Left colon (tissue), 2 donors: ENCODE data around the gene APLP1. TPM values are rescaled to one million over a fixed set of nuclear protein-coding genes. Genes with fewer than 3 reads are reported as not detected.
"Not testable (repeated sequence)": the region's sequence is repeated elsewhere in the genome, so short reads cannot be mapped to it uniquely, and the experiment has no call there.

Experiments used
- ATAC-seq: fragments of 200-7000 bp; cut with Tn5 transposase; one replicate; pipeline ENCODE4 v1.9.1; 2020; ENCODE audit warnings: mild to moderate bottlenecking, moderate library complexity
- DNase-seq, 2 donors: peaks; one replicate each; pipeline ENCODE4 v3.0.0-alpha.2; 2020
- intact Hi-C, 2 donors: fragments of 100-400 bp; cut with DNase I in 1 of 2; cut with micrococcal nuclease in 1 of 2; formaldehyde crosslinking; loops; one replicate each; pipeline versions ENCODE4 v1.11.2 to v1.14.0; 2022; cut with DNase I, micrococcal nuclease
- total RNA-seq, 2 donors: library from RNA; stranded (reverse); fragmentation: NEBNext Ultra II Directional; extraction: Animal tissue kit (Norgen Biotek cat#: 25700); gene quantifications; one replicate each; pipeline ENCODE4 v1.2.1, GENCODE V29; 2021
- donor health status: DM: no; HTN: no; CAD: no.
- donor health status: DM: yes; HTN: yes; CAD: no.

The APLP1 gene
- total RNA-seq, 2 donors from 2014 or later, result 1.8 to 4.7 TPM

DNA sequence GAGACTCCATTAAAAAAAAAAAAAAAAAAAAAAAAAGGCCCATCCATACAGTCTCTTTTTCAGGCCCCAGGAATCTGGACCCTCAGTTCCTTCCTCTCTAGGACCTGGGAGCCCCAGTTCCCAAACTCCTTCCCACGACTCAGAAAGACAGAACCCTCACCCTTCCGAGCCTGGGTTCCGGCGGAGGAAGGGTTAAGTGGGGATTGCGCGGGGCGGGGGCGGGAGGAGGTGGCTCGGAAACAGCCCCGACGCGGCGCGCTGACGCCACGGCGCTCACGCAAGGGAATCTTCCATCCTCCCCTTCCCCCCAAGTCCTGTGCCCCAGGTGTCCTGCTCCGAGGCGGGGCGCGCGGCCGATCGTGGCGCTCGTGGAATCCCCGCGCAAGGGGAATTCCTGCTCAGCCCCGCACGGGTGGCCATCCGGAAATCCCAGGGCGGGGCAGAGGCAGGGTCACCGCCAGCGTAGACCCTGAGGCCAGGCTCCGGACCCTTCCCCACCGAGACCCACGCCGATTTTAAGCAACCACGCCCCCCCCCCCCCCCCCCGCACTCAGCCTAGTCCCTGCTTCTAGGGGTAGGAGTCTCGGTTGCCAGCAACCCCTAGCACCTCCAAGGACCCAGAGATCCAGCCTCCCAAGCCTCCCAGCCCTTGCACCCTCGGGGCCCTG, 31.3 kb downstream of the APLP1 start:
- ATAC-seq (peak; percentile 92), DNase-seq (peak; percentile 87 to 91)
- intact Hi-C loops, result loop anchor here in 1 of 2 donors (2.0 kb wide), 1 partner anchor 31 kb away; no protein-coding TSS in a partner anchor

DNA sequence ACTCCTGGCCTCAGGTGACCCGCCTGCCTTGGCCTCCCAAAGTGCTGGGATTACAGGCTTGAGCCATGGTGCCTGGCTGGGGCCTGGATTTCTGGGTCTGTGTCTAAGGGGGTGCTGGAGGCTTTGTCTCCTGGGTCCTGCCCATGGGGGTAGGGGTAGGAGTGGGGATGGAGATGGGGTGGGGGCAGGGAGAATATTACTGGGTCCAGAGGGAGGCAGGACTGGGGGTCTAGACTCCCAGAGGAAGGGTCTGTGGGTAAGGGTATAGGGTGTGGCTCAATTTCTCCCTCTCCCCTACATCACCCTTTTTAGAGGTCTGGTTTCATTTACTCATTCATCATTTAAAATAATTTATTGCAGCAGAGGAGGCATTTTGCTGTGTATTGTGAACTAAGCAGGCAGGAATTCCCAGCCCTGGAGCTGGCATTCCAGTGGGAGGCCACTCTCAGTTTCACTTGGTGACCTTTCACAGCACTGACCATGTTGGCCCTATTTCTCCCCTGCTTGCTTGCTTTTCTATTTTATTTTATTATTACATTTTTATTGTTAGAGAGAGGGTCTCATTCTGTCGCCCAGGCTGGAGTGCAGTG, 32.8 kb downstream of the APLP1 start:
- DNase-seq, result no peak
- no peak for ATAC-seq
- intact Hi-C loops, result no loop called here

DNA sequence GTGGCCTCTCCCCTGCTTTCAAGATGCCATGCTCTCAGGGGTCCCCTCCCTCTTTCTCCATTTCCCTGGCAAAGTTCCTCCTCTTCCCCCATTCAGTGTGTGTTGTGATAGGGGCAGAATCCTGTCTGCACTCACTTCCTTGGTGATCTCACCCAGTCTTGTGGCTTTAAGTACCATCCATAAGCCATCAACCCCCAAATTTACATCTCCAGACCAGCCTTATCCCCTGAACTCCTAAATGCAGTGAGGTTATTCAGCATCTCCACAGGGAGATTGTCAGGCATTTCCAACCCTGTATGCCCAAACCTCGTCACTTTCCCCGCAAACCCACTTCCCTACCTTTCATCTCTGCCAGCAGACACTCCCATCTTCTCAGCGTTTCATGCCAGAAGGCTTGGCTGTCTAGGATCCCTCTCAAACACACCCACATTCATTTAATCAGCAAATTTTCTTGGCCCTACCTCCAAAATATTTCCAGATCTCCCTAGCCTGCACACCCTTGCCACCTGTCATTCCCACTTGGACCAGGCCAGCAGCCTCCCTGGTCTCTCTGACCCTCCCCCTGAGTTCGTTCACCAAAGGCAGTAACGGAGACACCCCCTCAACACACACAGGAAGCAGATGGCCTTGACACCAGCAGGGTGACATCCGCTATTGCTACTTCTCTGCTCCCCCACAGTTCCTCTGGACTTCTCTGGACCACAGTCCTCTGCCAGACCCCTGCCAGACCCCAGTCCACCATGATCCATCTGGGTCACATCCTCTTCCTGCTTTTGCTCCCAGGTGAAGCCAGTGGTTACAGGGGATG, 33.7 kb downstream of the APLP1 start, which contains the start of gene HCST:
HCST (plus strand) TSS at position 676 of the 808 bp plus-strand sequence; CDS start at position 741, 65 bp downstream.
- peak in 1 of 2 donors; percentile 36 for DNase-seq
- no peak for ATAC-seq
- intact Hi-C loops, result no loop called here

DNA sequence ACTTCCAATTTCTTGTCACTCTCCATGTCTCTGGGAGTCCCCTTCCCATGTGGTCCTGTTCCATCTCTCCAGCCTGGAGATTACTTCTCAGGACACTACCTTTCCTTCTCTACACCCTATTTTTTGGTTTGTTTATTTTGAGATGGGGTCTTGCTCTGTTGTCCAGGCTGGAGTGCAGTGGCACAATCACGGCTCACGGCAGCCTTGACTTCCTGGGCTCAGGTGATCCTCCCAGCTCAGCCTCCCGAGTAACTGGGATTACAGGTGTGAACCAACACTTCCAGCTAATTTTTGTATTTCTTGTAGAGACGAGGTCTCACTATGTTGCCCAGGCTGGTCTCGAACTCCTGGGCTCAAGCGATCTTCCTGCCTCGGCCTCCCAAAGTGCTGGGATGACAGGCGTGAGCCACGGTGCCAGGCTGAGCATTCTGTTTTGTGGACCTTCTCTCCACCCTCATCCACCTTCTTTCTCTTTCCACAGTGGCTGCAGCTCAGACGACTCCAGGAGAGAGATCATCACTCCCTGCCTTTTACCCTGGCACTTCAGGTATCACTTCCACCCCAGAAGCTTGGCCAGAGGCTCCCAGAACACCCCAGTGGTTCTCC, 34.6 kb downstream of the APLP1 start:
- intact Hi-C loops, result no loop called here
- ATAC-seq (no peak), DNase-seq (no peak)

DNA sequence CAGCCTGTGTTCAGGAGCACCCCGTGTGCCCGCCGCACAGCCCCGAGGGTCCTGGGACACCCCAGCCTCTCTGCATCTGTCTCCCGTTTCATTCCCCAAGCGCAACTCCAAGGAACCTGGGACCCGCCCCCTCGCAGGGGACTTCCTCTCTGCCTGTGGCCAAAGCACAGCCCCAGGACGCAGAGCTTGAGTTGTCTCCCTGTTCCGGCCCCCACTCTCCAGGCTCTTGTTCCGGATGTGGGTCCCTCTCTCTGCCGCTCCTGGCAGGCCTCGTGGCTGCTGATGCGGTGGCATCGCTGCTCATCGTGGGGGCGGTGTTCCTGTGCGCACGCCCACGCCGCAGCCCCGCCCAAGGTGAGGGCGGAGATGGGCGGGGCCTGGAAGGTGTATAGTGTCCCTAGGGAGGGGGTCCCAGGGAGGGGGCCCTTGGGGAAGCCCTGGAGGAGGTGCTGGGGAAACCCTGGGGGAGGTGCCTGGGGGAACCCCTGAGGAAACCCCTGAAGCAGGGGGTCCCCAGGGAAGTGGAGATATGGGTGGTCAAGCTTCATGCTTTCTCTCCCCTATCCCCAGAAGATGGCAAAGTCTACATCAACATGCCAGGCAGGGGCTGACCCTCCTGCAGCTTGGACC, 35.3 kb downstream of the APLP1 start:
- intact Hi-C loops, result no loop called here
- peak; percentile 81 to 85 for DNase-seq
- peak; percentile 12 for ATAC-seq

DNA sequence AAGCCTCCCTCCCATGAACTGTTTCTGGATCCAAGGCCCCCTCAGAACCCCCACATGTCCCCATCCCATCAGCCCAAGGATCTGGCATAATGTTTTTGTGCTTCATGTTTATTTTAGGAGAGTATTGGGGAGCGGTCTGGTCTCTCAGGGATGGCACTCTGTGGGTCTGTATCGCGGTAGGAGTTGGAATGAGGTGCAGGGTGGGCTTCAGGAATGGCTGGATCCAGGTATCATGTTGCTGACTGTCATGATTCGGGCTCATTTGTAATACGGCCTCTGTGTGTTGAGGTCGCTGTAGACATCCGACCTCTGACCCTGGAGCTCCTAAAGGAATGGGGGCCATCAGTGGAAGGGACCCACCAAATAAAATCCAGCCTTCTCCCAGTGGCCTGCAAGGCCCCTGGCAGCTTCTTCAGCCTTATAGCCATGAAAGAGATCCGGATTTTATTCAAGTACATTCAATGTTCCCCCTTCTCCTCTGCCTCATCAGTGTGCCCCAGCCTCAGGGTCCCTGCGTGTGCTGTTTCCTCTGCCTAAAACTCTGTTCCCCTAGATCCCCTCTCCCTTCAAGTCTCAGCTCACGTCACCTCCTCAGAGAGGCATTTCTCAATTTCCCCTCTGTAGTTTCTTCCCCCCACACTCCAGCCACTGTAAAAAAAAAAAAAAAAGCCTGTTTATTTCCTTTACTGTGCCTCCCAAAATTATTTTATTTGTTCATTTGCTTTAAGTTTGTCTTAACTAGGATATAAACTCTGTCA, 36.1 kb downstream of the APLP1 start:
- intact Hi-C loops, result no loop called here

DNA sequence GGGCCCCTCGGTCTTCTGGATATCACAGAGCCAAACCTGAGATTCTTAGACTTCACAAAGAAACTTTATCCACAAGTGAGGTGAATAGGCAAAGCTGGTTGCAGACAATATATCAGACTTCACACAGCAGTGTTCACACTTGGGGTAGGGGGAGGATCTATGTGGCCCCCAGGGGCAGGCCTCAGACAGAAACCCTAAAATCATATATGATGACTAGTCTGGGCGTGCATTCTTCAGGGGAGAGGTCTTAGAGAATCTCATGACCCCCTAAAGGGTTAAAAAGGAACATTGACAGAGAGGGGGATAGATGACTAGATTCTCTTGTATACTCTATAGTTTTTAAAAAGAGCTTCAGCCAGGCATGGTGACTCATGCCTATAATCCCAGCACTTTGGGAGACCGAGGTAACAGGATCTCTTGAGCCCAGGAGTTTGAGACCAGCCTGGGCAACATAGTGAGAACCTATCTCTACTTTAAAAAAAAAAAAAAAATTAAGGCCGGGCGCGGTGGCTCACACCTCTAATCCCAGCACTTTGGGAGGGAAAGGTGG, 36.9 kb downstream of the APLP1 start:
- DNase-seq (no peak), ATAC-seq (no peak)
- intact Hi-C loops, result no loop called here

More for the DNA sequence above, 36.1 kb downstream of the APLP1 start:
- DNase-seq, result no peak
- no peak for ATAC-seq

DNA sequence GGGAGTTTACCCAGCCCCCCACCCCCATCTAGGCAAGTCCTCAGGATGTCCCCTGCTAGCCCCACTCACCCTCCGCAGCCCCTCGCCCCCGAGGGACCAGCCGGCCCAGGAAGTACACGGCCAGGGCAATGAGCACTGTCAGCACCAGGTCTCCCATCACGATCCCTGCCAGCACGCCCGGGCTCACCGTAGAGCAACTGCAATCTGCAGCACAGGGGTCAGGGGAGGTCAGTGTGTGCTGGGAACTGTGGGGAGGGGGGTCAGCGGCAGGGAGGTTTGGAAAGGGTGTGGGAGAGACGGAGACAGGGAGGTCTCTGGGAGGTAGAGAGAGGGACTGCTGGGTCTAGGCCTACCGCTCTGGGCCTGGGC, 39.0 kb downstream of the APLP1 start:
- no peak for DNase-seq
- no peak for ATAC-seq
- intact Hi-C loops, result no loop called here

DNA sequence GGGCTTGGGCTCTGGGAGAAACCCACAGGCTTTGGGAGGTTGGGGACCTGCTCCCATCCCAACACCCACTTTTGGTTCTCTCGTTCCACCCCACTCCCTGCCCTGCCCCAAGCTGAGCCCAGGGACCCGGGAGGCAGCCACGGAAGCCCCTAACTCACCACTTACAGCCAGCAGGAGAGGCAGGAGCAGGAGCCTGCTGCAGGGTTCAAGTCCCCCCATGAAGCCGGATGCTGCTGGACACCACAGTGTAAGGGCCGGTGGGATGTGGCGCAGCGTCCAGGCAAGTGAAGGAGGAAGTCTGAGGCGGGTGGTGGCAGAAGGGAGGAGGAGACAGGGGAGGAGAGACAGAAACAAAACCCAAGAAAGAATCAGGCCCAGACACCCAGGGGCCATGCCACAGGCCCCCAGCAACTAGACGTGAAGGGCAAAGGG, 39.7 kb downstream of the APLP1 start, which contains the start of gene TYROBP:
TYROBP (minus strand) TSS at position 286 of the 432 bp plus-strand sequence; CDS start at position 219, 67 bp downstream.
- DNase-seq (peak; percentile 40 to 42), ATAC-seq (no peak)
- intact Hi-C loops, result no loop called here

DNA sequence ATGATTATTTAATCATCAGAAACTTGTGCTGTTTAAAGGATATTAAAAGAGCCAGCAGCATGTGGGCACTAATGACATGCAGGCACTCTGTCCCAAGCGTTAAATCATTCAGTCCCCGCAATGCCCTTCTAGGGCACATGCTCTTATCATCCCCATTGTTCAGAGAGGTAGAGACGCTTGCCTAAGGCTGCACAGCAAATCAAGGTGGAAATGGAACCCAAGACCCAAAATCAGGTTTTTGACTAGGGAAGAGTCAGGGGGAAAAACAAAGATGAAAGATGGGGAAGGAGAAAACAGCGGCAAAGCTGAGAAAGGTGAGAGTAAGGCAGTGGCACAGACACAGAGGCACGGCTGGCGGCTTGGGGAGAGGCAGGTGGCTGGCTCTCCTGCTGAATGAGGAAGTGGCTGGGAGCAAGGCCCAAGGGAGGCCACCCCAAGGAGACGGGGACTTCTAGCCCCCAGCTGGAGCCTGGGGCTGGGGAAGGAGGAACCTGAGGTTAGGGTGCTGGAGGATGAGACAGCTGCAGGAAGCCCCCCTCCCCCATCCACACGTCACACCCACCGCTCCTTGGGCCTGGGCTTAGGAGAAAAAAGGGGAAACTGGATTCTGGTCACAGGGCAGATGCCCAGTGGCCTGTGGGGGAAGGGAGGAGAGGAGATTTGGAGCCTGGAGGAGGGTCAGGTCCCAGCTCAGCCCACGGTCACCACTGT, 40.8 kb downstream of the APLP1 start:
- DNase-seq (peak; percentile 70 to 73), ATAC-seq (peak; percentile 48)
- intact Hi-C loops, result no loop called here

DNA sequence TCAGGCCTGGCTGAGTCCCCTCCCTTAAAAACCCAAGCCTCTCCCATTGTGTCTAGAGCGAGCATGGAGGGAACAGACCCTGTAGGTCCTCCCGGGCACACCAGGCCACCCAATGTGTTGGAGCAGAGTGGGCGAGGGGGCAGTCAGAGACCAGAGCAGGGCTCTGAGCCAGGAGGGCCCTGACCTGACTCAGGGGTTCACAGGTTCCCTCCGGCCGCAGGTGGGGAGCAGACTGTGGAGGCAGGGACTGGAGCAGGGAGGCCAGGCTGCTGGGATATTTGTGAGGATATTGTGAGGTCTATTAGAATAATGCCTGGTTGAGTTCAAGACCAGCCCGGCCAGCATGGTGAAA, 41.3 kb downstream of the APLP1 start:
- ATAC-seq, result no peak
- intact Hi-C loops, result no loop called here
- no peak for DNase-seq

DNA sequence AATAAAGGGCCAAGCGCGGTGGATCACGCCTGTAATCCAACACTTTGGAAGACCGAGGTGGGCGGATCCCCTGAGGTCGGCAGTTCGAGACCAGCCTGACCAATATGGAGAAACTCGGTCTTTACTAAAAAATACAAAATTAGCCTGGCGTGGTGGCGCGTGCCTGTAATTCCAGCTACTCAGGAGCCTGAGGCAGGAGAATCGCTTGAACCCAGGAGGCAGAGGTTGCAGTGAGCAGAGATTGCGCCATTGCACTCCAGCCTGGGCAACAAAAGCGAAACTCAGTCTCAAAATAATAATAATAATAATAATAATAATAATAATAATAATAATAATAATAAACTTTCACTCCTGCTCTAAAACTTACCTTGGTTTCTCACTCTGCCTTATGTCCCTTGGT, 42.0 kb downstream of the APLP1 start:
- intact Hi-C loops, DNase-seq, ATAC-seq: not testable (repeated sequence)

DNA sequence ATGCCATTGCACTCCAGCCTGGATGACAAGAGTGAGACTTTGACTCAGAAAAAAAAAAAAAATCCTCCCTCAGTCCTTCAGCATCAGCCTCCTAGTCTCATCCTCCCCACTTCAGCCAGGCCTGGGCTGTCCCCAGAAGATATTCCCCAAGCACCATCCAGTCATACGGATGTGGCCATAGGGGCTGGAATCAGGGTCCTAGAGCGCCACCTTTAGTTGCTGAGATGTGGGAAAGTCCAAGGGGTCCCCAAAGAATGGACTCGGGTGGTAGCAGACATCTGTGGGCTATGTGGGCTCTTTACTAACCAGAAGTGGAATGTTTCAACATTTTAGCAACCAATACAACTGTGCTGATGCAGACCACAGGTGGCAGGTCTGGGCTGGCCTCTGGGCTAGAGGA, 42.8 kb downstream of the APLP1 start:
- DNase-seq (no peak), ATAC-seq (no peak)
- intact Hi-C loops, result no loop called here

DNA sequence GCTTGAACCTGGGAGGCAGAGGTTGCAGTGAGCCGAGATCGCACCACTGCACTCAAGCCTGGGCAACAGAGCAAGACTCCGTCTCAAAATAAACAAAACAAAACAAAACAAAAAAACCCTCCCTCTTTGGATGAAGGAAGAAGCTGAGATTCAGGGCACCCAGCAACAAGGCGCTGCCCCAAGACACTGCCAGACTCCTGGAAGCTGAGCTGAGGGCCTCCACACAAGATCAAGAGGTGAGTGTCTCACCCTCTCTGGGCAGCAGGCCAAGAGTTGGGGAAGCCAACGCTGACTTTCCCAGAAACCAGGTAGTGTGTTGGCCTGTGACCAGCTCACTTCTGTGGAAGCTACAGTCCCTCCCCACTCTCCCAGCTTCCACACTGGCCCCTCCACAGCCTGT, 43.4 kb downstream of the APLP1 start:
- ATAC-seq (no peak), DNase-seq (no peak)
- intact Hi-C loops, result no loop called here

DNA sequence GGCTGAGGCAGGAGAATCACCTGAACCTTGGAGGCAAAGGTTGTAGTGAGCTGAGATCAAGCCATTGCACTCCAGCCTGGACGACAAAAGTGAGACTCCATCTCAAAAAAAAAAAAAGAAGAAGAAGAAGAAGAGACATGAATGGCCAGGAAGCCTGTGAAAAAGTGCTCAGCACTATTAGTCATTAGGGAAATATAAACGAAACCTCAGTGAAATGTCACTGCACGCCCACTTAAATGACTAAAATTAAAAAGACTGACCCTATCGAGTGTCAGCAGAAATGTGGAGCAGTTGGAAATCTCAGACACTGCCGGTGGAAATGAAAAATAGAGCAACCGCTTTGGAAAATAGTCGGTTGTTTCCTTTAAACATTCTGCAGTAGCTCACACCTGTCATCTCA, 45.2 kb downstream of the APLP1 start:
- ATAC-seq (no peak), DNase-seq (no peak)
- intact Hi-C loops, result no loop called here

DNA sequence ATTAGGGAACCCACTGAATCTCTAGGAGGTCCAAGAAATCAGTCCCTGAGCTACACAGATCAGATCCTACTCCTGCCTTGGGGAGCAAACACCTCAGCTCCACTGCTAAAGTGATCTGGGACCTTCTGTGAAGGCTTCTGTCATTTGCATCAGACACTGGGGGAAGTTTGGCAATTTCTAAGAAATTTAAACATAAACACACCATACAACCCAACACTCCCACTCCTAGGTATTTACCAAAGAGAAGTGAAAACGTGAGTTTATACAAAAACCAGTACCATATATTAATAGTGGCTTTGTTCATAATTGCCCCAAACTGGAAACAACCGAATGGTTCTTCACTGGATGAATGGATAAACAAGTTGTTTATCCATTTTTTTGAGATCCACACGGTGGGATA, 47.1 kb downstream of the APLP1 start:
- ATAC-seq (no peak), DNase-seq (no peak)
- intact Hi-C loops, result no loop called here

DNA sequence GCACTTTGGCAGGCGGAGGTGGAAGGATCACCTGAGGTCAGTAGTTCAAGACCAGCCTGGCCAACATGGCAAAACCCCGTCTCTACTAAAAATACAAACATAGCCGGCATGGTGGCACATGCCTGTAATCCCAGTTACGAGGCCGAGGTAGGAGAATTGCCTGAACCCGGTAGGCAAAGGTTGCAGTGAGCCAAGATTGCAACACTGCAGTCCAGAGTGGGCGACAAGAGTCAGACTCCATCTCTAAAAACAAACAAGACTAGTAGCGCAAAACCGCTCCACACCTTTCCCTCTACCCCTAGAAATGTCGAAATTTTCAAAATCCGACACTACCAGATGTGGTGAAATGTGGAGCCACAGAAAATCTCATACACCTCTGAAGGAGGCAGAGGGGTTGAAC, 50.9 kb downstream of the APLP1 start:
- intact Hi-C loops, result no loop called here
- ATAC-seq (no peak), DNase-seq (no peak)
